HepG2 (cell line): ENCODE data around the gene HNRNPF. TPM values are rescaled to one million over a fixed set of nuclear protein-coding genes. Genes with fewer than 3 reads are reported as not detected.

ENCODE experiments used
- CBFB ChIP-seq: sonication (generic); formaldehyde crosslinking; IDR thresholded peaks from 2 replicates; pipeline ENCODE4 v1.4.0; 2020; ENCODE audit warnings: missing genetic modification reagents
- CEBPG ChIP-seq: IDR thresholded peaks from 2 replicates; pipeline ENCODE4 v1.6.1; 2016
- HNRNPL ChIP-seq: fragments of 200-400 bp; formaldehyde crosslinking; IDR thresholded peaks from 2 replicates; pipeline ENCODE4 v1.6.1; 2017; ENCODE audit warnings: mild to moderate bottlenecking, low read depth, low read length
- REL ChIP-seq: sonication (generic); formaldehyde crosslinking; conservative IDR thresholded peaks from 2 replicates; pipeline ENCODE4 v1.8.0; 2022; ENCODE audit warnings: mild to moderate bottlenecking, missing genetic modification reagents, moderate library complexity
- ZFX ChIP-seq: sonication (generic); formaldehyde crosslinking; IDR thresholded peaks from 2 replicates; pipeline ENCODE4 v1.4.0; 2020; ENCODE audit warnings: mild to moderate bottlenecking, low read depth, missing genetic modification reagents, moderate library complexity
- ZNF446 ChIP-seq: sonication (generic); formaldehyde crosslinking; IDR thresholded peaks from 2 replicates; pipeline ENCODE4 v1.5.0; 2020; ENCODE audit warnings: mild to moderate bottlenecking, missing genetic modification reagents
- ZNF484 ChIP-seq: sonication (generic); formaldehyde crosslinking; IDR thresholded peaks from 2 replicates; pipeline ENCODE4 v1.5.1; 2020; ENCODE audit warnings: mild to moderate bottlenecking, low read depth, missing genetic modification reagents, borderline replicate concordance
- ZNF598 ChIP-seq: sonication (generic); formaldehyde crosslinking; IDR thresholded peaks from 2 replicates; pipeline ENCODE4 v1.5.1; 2020; ENCODE audit warnings: mild to moderate bottlenecking, missing genetic modification reagents, borderline replicate concordance
- polyA plus RNA-seq, 8 experiments: library from polyadenylated mRNA; depleted of rRNA in 3 of 8; stranded (reverse) in 7 of 8; unstranded in 1 of 8; fragments of >200 nt; fragmentation: Illumina TruSeq in 4 of 8; extraction: Trizol in 4 of 8; gene quantifications; 2 replicates each; pipeline versions ENCODE4 v1.2.1 to v1.2.3, GENCODE V29; 2011 to 2016; ENCODE audit warnings: low read depth in 4 of 8, missing spikeins in 1 of 8, mixed read lengths in 1 of 8; ENCODE audit not compliant: insufficient read depth in 1 of 8
- total RNA-seq, 5 experiments: library from RNA; depleted of rRNA; stranded (reverse); fragments of >200 nt; fragmentation: Illumina TruSeq; extraction: Trizol; gene quantifications; 2 replicates each; pipeline ENCODE4 v1.2.3, GENCODE V29; 2016; ENCODE audit warnings: low read depth in 1 of 5
- TF ChIP-seq, protein P1 (sequence below): IDR thresholded peaks from 2 replicates; pipeline ENCODE4 v1.6.1; 2016; ENCODE audit warnings: low read depth, missing genetic modification reagents, missing compliant biosample characterization
- TF ChIP-seq, protein P2 (sequence below): sonication (generic); formaldehyde crosslinking; IDR thresholded peaks from 2 replicates; pipeline ENCODE4 v1.8.0; 2023; ENCODE audit warnings: mild to moderate bottlenecking, missing genetic modification reagents
- TF ChIP-seq, protein P3 (sequence below): sonication (generic); formaldehyde crosslinking; IDR thresholded peaks from 2 replicates; pipeline ENCODE4 v1.5.0; 2020; ENCODE audit warnings: missing genetic modification reagents, mild to moderate bottlenecking, borderline replicate concordance
- TF ChIP-seq, protein P4 (sequence below): fragments of 450-650 bp; IDR thresholded peaks from 2 replicates; pipeline ENCODE4 v1.6.1; 2017
- TF ChIP-seq, protein P5 (sequence below): sonication (generic); formaldehyde crosslinking; conservative IDR thresholded peaks from 2 replicates; pipeline ENCODE4 v1.4.0; 2020; ENCODE audit warnings: mild to moderate bottlenecking, missing genetic modification reagents, moderate library complexity

HNRNPF gene
- total and polyA plus RNA-seq, 2 of the 13 experiments (the other 11 are each of a cell fraction or from before 2014, with no cell fraction given): 166 to 308 TPM

DNA sequence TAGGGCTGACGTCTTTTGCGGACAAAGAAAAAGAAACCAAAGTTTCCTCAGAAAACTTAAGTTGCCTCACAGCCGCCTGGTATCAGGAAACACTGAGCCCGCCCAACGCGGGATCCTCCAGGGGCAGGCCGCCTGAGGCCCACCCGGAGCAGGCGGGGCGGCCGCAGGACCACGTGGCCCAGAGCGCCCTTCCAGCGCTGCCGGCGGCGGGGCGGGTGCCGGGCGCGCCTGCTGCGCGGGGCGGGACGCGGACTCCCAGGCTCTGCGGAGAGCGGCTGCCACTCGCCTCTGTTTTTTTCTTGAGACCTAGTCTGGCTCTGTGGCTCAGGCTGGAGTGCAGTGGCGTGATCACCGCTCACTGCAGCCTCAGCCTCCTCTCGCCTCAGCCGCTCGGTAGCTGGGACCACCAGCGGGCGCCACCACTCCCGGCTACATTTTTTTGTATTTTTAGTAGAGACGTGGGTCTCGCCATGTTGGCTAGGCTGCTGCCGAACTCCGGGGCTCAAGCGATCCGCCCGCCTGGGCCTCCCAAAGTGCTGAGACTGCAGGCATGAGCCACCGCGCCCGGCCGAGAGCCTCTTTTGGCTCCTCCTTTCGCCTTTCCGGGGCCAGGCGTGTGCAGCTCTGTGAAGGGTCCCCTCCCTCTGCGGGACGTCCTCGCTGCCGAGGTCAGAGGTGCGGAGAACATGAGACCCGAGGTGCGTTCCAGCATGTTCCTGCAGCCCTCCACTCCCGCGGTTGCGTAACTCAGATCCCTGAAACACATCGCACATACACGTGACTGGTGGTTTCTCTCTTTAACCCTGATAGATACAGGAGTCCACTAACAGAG, 11.6 kb upstream of the HNRNPF start (continued):
- TF ChIP-seq, protein P1, sequence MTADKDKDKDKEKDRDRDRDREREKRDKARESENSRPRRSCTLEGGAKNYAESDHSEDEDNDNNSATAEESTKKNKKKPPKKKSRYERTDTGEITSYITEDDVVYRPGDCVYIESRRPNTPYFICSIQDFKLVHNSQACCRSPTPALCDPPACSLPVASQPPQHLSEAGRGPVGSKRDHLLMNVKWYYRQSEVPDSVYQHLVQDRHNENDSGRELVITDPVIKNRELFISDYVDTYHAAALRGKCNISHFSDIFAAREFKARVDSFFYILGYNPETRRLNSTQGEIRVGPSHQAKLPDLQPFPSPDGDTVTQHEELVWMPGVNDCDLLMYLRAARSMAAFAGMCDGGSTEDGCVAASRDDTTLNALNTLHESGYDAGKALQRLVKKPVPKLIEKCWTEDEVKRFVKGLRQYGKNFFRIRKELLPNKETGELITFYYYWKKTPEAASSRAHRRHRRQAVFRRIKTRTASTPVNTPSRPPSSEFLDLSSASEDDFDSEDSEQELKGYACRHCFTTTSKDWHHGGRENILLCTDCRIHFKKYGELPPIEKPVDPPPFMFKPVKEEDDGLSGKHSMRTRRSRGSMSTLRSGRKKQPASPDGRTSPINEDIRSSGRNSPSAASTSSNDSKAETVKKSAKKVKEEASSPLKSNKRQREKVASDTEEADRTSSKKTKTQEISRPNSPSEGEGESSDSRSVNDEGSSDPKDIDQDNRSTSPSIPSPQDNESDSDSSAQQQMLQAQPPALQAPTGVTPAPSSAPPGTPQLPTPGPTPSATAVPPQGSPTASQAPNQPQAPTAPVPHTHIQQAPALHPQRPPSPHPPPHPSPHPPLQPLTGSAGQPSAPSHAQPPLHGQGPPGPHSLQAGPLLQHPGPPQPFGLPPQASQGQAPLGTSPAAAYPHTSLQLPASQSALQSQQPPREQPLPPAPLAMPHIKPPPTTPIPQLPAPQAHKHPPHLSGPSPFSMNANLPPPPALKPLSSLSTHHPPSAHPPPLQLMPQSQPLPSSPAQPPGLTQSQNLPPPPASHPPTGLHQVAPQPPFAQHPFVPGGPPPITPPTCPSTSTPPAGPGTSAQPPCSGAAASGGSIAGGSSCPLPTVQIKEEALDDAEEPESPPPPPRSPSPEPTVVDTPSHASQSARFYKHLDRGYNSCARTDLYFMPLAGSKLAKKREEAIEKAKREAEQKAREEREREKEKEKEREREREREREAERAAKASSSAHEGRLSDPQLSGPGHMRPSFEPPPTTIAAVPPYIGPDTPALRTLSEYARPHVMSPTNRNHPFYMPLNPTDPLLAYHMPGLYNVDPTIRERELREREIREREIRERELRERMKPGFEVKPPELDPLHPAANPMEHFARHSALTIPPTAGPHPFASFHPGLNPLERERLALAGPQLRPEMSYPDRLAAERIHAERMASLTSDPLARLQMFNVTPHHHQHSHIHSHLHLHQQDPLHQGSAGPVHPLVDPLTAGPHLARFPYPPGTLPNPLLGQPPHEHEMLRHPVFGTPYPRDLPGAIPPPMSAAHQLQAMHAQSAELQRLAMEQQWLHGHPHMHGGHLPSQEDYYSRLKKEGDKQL: peak; percentile 84; the same call in 1 of the 2 replicates
- TF ChIP-seq HNRNPL (peak; percentile 74; the same call in 1 of the 2 replicates), CBFB (peak; percentile 94), ZNF598 (CRISPR knock-in tag) (peak; percentile 98; the same call in 1 of the 2 replicates), CEBPG (CRISPR knock-in tag) (peak; percentile 100), ZFX (CRISPR knock-in tag) (peak; percentile 89), ZNF446 (CRISPR knock-in tag) (no peak; the same call in none of the 2 replicates), REL (CRISPR knock-in tag) (peak; percentile 65), ZNF484 (CRISPR knock-in tag) (peak; percentile 34; the same call in 1 of the 2 replicates)
- TF ChIP-seq, protein P2, sequence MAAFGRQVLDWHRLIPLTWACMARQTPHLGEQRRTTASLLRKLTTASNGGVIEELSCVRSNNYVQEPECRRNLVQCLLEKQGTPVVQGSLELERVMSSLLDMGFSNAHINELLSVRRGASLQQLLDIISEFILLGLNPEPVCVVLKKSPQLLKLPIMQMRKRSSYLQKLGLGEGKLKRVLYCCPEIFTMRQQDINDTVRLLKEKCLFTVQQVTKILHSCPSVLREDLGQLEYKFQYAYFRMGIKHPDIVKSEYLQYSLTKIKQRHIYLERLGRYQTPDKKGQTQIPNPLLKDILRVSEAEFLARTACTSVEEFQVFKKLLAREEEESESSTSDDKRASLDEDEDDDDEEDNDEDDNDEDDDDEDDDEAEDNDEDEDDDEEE (CRISPR knock-in tag): peak; percentile 100
- TF ChIP-seq, protein P3, sequence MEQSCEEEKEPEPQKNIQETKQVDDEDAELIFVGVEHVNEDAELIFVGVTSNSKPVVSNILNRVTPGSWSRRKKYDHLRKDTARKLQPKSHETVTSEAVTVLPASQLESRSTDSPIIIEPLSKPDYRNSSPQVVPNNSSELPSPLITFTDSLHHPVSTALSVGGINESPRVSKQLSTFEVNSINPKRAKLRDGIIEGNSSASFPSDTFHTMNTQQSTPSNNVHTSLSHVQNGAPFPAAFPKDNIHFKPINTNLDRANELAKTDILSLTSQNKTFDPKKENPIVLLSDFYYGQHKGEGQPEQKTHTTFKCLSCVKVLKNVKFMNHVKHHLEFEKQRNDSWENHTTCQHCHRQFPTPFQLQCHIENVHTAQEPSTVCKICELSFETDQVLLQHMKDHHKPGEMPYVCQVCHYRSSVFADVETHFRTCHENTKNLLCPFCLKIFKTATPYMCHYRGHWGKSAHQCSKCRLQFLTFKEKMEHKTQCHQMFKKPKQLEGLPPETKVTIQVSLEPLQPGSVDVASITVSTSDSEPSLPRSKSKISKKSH (CRISPR knock-in tag): peak; percentile 99
- TF ChIP-seq, protein P4, sequence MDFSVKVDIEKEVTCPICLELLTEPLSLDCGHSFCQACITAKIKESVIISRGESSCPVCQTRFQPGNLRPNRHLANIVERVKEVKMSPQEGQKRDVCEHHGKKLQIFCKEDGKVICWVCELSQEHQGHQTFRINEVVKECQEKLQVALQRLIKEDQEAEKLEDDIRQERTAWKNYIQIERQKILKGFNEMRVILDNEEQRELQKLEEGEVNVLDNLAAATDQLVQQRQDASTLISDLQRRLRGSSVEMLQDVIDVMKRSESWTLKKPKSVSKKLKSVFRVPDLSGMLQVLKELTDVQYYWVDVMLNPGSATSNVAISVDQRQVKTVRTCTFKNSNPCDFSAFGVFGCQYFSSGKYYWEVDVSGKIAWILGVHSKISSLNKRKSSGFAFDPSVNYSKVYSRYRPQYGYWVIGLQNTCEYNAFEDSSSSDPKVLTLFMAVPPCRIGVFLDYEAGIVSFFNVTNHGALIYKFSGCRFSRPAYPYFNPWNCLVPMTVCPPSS: no peak
- TF ChIP-seq, protein P5, sequence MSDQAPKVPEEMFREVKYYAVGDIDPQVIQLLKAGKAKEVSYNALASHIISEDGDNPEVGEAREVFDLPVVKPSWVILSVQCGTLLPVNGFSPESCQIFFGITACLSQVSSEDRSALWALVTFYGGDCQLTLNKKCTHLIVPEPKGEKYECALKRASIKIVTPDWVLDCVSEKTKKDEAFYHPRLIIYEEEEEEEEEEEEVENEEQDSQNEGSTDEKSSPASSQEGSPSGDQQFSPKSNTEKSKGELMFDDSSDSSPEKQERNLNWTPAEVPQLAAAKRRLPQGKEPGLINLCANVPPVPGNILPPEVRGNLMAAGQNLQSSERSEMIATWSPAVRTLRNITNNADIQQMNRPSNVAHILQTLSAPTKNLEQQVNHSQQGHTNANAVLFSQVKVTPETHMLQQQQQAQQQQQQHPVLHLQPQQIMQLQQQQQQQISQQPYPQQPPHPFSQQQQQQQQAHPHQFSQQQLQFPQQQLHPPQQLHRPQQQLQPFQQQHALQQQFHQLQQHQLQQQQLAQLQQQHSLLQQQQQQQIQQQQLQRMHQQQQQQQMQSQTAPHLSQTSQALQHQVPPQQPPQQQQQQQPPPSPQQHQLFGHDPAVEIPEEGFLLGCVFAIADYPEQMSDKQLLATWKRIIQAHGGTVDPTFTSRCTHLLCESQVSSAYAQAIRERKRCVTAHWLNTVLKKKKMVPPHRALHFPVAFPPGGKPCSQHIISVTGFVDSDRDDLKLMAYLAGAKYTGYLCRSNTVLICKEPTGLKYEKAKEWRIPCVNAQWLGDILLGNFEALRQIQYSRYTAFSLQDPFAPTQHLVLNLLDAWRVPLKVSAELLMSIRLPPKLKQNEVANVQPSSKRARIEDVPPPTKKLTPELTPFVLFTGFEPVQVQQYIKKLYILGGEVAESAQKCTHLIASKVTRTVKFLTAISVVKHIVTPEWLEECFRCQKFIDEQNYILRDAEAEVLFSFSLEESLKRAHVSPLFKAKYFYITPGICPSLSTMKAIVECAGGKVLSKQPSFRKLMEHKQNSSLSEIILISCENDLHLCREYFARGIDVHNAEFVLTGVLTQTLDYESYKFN (CRISPR knock-in tag): peak; percentile 89
